NCI-H510A treated with DMSO at 0.1 percent for 48 hours (cell line): ENCODE measurements around the gene KCNQ1OT1.

ENCODE experiments used
- DNase-seq: peaks from one replicate; lab custom pipeline; 2025; lab: John Stamatoyannopoulos, UW

Gene KCNQ1OT1

GRCh38 chr11:2687223-2687530, 12.6 kb downstream of the KCNQ1OT1 start:
- DNase-seq: no peak

- no peak for DNase-seq
Measured at GRCh38 chr11:2686360-2687222, 13.2 kb downstream of the KCNQ1OT1 start.

- DNase-seq: no peak
Measured at GRCh38 chr11:2685566-2686359, 14.0 kb downstream of the KCNQ1OT1 start.

- DNase-seq: no peak
Measured at GRCh38 chr11:2685051-2685450, 14.7 kb downstream of the KCNQ1OT1 start.

GRCh38 chr11:2684581-2684980, 15.2 kb downstream of the KCNQ1OT1 start:
- no peak for DNase-seq

GRCh38 chr11:2683806-2684205, 16.0 kb downstream of the KCNQ1OT1 start:
- no peak for DNase-seq

GRCh38 chr11:2681408-2682145, 18.2 kb downstream of the KCNQ1OT1 start:
- DNase-seq: no peak

- DNase-seq: no peak
Measured at GRCh38 chr11:2679011-2679676, 20.6 kb downstream of the KCNQ1OT1 start.

- DNase-seq: no peak
Measured at GRCh38 chr11:2678396-2678795, 21.4 kb downstream of the KCNQ1OT1 start.

GRCh38 chr11:2677127-2677526, 22.7 kb downstream of the KCNQ1OT1 start:
- no peak for DNase-seq

GRCh38 chr11:2675540-2675939, 24.3 kb downstream of the KCNQ1OT1 start:
- DNase-seq: no peak

- DNase-seq: no peak
Measured at GRCh38 chr11:2674658-2675131, 25.1 kb downstream of the KCNQ1OT1 start.

- DNase-seq: no peak
Measured at GRCh38 chr11:2673871-2674471, 25.8 kb downstream of the KCNQ1OT1 start.

GRCh38 chr11:2673250-2673610, 26.6 kb downstream of the KCNQ1OT1 start:
- DNase-seq: no peak

- no peak for DNase-seq
Measured at GRCh38 chr11:2672553-2673249, 27.1 kb downstream of the KCNQ1OT1 start.

GRCh38 chr11:2671748-2672147, 28.0 kb downstream of the KCNQ1OT1 start:
- no peak for DNase-seq

GRCh38 chr11:2670541-2671100, 29.2 kb downstream of the KCNQ1OT1 start:
- DNase-seq: no peak

GRCh38 chr11:2669634-2670469, 29.9 kb downstream of the KCNQ1OT1 start:
- no peak for DNase-seq

- DNase-seq: no peak
Measured at GRCh38 chr11:2668876-2669275, 30.9 kb downstream of the KCNQ1OT1 start.

- no peak for DNase-seq
Measured at GRCh38 chr11:2667940-2668339, 31.9 kb downstream of the KCNQ1OT1 start.
